ENCODE measurements around the gene IL13RA1.

DNA sequence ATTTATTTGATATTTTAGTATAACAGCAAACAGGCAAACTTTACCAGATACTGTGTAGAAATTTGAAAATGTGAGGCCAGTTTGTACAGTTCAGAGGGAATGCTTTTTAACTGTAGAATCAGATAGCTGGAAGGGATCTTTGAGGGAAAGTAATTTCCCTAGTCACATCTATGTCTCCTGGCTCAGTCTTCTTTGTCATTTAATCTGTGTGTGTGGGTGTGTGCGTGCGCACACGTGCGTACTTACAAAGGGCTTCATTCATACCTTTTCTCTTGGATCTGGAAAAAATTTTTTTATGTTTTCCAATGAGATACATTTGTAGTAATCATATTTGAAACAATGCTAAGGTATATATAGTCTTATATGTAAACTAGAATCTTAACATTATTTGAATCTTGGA lies 44.6 kb downstream of the IL13RA1 start:
- no peak for TF ChIP-seq FOXP2 (optimal IDR thresholded peaks at IDR 0.05; ENCODE audit: borderline replicate concordance, extremely low read depth, extremely low read length, insufficient read depth)
- TF ChIP-seq TAF1 (IDR thresholded peaks at IDR 0.05; ENCODE audit: borderline replicate concordance, insufficient read depth, low read length): no peak
- no peak for TF ChIP-seq REST (IDR thresholded peaks at IDR 0.05; ENCODE audit: insufficient read depth in 1 of 2, low read depth in 2 of 2, low read length in 2 of 2)
- TF ChIP-seq SIN3A (IDR thresholded peaks at IDR 0.05; ENCODE audit: borderline replicate concordance, insufficient read depth, low read length): no peak
- TF ChIP-seq POLR2AphosphoS5 (IDR thresholded peaks at IDR 0.05; ENCODE audit: low read depth, low read length): no peak
